GDM1 (cell line): ENCODE results near the gene RGS9.
A peak's percentile ranks its signal among the peaks of the same experiment; 100 is the strongest.

ENCODE experiments used
- DNase-seq: peaks from one replicate; lab custom pipeline; 2025; lab: John Stamatoyannopoulos, UW

The RGS9 gene

DNA sequence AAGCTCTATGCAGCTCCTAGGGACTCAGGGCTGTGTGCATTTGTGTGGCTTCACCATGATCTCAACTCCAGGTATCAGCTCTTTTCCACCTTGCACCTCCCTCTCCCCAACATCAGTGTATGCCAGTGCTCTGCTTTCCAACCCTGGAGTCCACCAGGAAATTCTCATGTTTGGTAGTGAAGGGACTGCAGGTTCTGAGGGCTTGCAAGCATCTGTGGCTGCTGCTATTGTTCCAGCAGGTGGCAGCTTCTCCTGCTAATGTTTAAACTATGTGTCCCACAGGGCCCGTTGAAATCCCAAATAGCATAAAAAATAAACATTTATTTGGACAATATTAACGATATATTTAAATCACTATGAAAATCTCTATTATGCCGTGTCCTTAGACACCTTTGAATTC is 82.0 kb downstream of the RGS9 start:
- no peak for DNase-seq

DNA sequence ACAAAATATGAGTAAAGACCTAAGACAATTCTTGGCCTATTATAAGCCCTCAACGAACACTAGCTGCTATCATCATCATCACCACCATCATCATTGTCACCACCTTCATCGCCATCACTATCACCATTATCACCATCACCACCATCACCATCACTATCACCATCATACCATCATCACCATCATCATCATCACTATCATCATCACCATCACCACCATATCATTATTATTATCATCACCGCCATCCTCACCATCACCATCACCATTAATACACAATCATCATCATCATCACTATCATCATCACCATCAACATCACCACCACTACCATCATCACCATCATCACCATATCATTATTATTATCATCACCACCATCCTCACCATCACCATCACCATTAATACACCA is 82.5 kb downstream of the RGS9 start:
- DNase-seq, result no peak

GRCh38 chr17:65220732-65221131 is 83.6 kb downstream of the RGS9 start:
- DNase-seq, result no peak

DNA sequence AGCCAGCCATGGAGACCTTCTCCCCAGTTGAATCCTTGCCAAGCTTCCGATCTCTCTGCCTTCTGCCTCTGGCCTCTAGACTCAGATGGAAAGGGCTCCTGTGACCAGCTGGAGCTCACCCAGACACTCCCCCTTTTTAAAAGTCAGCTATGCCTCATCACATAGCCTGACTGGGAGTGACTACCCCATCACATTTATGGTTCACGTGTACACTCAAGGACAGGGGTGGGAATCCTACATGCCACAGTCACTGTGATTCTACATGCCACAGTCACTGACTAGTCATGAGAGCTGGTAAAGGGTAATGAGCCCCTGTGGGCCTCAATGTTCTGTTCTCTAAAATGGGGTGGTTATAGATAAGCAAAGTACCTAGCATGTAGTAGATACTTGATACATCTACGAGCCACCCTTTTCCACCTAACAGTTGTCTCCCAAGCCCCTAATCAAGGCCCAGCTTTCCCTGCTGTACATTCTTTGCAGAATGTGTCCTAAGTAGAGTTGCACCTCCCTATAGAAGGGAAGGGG is 85.1 kb downstream of the RGS9 start:
- no peak for DNase-seq

- no peak for DNase-seq
Measured at GRCh38 chr17:65225061-65225460, 87.9 kb downstream of the RGS9 start.

- no peak for DNase-seq
Measured at GRCh38 chr17:65226227-65226626, 89.1 kb downstream of the RGS9 start.

GRCh38 chr17:65227637-65228036 is 90.5 kb downstream of the RGS9 start:
- DNase-seq, result no peak

- DNase-seq, result no peak
Measured at GRCh38 chr17:65228287-65228686, 91.1 kb downstream of the RGS9 start.

GRCh38 chr17:65228734-65229620 is 91.8 kb downstream of the RGS9 start:
- peak; percentile 42 for DNase-seq

DNA sequence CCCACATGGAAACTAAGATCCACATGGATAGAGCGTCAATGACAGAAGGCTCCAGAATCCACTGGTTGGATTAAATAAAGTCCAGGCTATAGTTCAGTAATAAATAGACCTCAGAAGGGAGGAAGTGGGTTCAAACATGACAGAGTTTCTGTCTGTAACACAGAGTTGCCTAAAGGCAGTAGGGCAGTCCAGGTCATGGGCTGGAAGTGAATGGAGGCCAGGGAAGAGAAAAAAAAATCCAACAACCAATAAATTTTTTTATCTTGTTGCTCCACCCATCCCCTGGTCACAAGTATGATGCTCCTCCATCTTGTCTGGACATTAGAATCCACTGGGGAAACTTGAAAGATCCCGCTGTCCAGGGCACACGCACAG is 92.4 kb downstream of the RGS9 start:
- no peak for DNase-seq

DNA sequence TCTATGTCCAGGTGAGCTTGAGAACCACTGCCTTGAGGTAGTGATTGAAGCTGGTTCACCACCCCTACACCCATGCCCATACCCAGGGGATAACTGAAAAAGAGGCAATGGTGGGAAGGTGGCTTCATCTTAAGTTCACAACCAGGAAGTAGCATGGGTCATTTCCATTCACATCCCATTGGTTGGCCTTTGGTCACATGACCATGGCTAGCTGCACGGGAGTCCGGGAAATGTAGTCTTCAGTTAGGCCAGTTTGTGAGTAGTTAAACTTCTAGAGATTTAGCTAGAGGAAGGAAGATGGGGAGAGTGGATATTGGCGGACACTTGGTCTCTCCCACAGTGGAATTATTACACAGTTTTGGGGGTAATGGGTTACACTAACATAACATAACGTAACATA is 92.9 kb downstream of the RGS9 start:
- no peak for DNase-seq

GRCh38 chr17:65231086-65231485 is 93.9 kb downstream of the RGS9 start:
- no peak for DNase-seq

DNA sequence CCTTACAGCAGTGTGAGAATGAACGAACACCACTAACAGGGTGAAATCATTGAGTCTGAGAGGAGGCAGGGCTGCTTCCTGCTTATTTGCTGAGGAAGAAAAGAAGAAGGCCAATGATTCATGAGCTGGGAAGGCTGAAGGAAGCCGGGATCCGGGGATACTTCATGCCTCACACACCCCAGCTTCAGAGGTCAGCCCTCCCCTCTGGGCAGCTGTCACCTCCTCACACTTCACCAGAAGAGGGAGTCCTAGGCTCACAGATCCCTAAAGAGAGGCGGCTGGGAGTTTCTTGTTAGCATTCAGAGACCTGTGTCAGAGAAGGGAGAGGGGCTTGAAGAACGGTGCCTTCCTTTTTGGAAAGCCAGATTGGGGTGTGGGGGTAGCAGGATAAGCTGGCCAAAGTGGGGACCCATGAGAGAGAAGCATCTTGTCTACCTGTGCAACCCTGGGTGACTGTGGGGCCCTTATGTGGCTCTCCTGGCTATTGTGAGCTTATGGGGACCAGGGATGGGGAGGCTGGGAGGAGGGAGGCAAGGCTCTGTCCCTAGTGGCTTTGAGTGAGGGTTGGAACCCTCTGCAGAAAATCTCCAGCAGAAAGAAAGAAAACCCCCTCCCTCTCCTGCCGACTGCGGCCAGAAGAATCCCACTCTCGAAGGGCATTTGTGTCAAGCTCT is 94.6 kb downstream of the RGS9 start:
- DNase-seq, result peak; percentile 33

- DNase-seq, result no peak
Measured at GRCh38 chr17:65235284-65235683, 98.1 kb downstream of the RGS9 start.

GRCh38 chr17:65236321-65236720 is 99.2 kb downstream of the RGS9 start:
- no peak for DNase-seq

GRCh38 chr17:65243838-65244625 is 106.9 kb downstream of the RGS9 start:
- no peak for DNase-seq

DNA sequence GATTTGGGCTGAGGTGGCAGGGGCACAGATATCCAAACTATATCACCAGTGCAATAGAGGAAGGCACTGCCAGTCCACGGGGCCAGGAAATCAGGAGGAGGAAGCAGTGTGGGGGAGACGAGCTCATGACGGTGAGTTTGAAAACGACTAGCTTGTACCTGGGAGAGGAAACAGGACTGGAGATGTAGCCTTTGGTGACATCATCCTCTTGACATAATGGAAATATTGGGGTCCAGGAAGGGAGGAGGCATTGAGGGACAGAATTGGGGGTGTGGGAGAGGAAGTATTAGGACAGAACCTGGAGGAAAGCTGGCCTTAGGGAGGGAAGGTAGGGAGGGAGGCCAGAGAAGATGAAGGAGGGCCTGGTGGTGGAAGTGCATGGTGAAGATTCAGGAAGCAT is 109.1 kb downstream of the RGS9 start:
- no peak for DNase-seq

DNA sequence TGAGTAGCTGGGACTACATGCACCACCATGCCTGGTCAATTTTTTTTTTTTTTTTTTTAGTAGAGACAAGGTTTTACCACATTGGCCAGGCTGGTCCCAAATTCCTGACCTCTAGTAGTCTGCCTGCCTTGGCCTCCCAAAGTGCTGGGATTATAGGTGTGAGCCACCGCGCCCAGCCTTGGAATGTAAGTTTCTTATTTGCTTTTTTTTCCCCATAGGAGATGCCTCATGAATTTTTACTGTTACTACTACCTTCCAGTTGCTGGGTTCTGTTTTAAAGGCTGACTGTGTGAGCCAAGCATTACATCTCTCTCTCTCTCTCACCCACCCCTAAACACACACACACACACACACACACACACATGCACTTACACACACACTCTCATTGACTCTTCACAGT is 112.6 kb downstream of the RGS9 start:
- DNase-seq, result no peak

- DNase-seq, result no peak
Measured at GRCh38 chr17:65254166-65254565, 117.0 kb downstream of the RGS9 start.

GRCh38 chr17:65259281-65259680 is 122.1 kb downstream of the RGS9 start:
- no peak for DNase-seq

DNA sequence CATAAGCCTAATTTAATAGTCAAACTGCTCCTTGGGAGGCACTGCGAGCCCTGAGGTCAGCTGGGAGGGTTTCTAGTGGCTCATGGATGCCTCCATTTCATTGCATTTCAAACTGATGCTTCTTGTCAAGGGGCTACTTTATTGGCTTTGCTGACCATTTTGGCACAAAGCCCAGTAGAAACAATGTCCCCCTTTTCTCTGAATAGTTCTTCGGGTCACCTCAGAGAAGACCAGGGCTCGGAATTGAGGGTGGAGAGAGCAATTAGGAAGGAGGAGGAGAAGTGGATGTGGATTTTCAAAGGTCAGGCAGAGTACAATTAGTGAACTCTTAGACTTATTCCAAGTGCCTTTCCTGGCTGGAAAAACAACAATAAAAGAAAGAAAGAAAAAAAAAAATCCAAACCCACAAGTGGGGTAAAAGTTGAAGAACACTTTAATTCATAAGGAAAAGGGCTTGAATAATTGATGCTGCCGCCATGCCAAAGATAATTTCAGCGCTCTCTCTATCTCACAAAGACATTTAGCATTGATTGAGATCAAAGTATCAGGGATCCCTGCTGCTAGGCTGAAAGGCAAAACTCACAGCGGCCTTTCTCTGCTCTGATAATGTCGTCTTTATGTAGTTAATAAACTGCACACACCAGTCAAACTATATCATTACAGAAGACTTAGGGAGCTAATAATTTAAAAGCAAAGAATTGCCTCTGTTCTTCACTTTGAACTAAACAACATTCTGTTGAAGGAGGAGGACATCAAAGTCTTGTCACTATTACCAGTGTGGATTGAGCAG is 122.7 kb downstream of the RGS9 start:
- DNase-seq, result no peak

DNA sequence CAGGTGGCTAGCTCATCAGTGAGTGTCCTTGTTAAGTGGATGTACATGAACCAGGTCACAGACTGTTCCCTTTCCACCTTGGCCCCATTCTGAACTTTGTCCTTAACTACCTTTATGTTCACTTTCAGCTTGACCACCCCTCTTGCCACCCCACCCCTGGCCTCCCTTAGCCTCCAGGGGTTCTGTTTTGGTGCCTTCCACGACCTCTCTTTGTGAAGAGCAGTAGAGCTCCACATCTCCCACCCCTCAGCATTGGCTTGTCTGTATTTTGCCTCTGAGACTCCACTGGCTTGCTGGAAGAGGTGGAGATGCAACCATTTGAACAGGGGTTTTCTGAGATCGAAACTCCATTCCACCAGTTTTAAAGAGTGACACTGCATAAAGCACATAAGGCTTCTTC is 123.5 kb downstream of the RGS9 start:
- DNase-seq, result no peak
